Esophagus squamous epithelium (tissue), 5 donors: Measurements from ENCODE around the gene NHSL1. TPM values are rescaled to one million over a fixed set of nuclear protein-coding genes. Genes with fewer than 3 reads are reported as not detected.

Source experiments
- DNase-seq: peaks from one replicate; lab custom pipeline; 2025; lab: John Stamatoyannopoulos, UW
- H3K27ac ChIP-seq, 4 donors: fragments of 200-600 bp; sonication (generic); one replicate each; pipeline ENCODE4 v1.5.1; 2016 to 2019; ENCODE audit warnings: mild to moderate bottlenecking in 1 of 4
- H3K27me3 ChIP-seq, 4 donors: fragments of 200-600 bp; sonication (generic); 1 replicate in 3 of 4; 2 replicates in 1 of 4; pipeline versions ENCODE4 v1.5.1 to v1.6.0; 2017 to 2021; ENCODE audit warnings: antibody characterized with exemption in 1 of 4
- H3K36me3 ChIP-seq, 3 donors: fragments of 200-600 bp; sonication (generic); one replicate each; pipeline ENCODE4 v1.5.1; 2016 to 2019
- H3K4me1 ChIP-seq, 3 donors: fragments of 200-600 bp; sonication (generic); one replicate each; pipeline ENCODE4 v1.5.1; 2017 to 2019
- H3K4me3 ChIP-seq, 4 donors: fragments of 200-600 bp; sonication (generic); 1 replicate in 3 of 4; 2 replicates in 1 of 4; pipeline ENCODE4 v1.5.1; 2016 to 2019; ENCODE audit warnings: mild to moderate bottlenecking in 2 of 4, moderate library complexity in 1 of 4
- H3K9me3 ChIP-seq, 3 donors: fragments of 200-600 bp; sonication (generic); one replicate each; pipeline ENCODE4 v1.5.1; 2016 to 2019
- CTCF ChIP-seq, 6 experiments: fragments of 450-650 bp in 4 of 6; fragments of 200-600 bp in 2 of 6; sonication (generic) in 2 of 6; IDR thresholded peaks; one replicate each; pipeline ENCODE4 v1.5.1; 2016 to 2019; ENCODE audit warnings: antibody characterized with exemption in 6 of 6, mild to moderate bottlenecking in 4 of 6, moderate library complexity in 4 of 6
- POLR2A ChIP-seq, 4 donors: fragments of 450-650 bp; IDR thresholded peaks; one replicate each; pipeline ENCODE4 v1.6.1; 2017; ENCODE audit warnings: antibody characterized with exemption in 4 of 4, mild to moderate bottlenecking in 4 of 4, moderate library complexity in 3 of 4
- WGBS, 2 donors: methylation state at CpG; one replicate each; pipeline ENCODE4 v1.1.5; 2018; 5-methylcytosine and 5-hydroxymethylcytosine counted together
- intact Hi-C: fragments of 100-400 bp; cut with DNase I; formaldehyde crosslinking; loops from one replicate; pipeline ENCODE4 v1.15.0; 2022
- total RNA-seq, 4 donors: library from RNA; depleted of rRNA; stranded (reverse); fragments of >200 nt; gene quantifications; one replicate each; pipeline ENCODE4 v1.1.0, GENCODE V29; 2016
- donor health status: DM: yes; HTN: yes; CAD: no.

NHSL1 gene
- total RNA-seq, 4 donors from 2014 or later: 13.1 to 58.2 (median 32.0) TPM

GRCh38 chr6:138502546-138502945 is 3.3 kb upstream of the NHSL1 start:
- 85 to 91% methylated on average over 3 of the region's 3 CpGs for WGBS, 2 donors
- intact Hi-C loops: no loop called here

GRCh38 chr6:138500867-138501446 is 1.7 kb upstream of the NHSL1 start:
- Histone ChIP-seq H3K36me3 (no peaks in the 10 kb centered on the region), H3K27ac (no peak overlapping the region), H3K27me3 (no peaks in the 10 kb centered on the region), H3K9me3 (no peaks in the 10 kb centered on the region), H3K4me1 (peaks cover 5 to 25% (median 6%) of the 10 kb centered on the region in 3 donors), H3K4me3 (no peak overlapping the region)
- intact Hi-C loops: no loop called here
- no peak for TF ChIP-seq CTCF (IDR thresholded peaks at IDR 0.05)
- no peak for DNase-seq
- 87 to 88% methylated on average over 5 of the region's 5 CpGs for WGBS, 2 donors

More at GRCh38 chr6:138502546-138502945, 3.3 kb upstream of the NHSL1 start:
- Histone ChIP-seq H3K4me1 (peaks cover 5 to 29% (median 6%) of the 10 kb centered on the region in 3 donors), H3K9me3 (no peaks in the 10 kb centered on the region), H3K27ac (no peak overlapping the region), H3K36me3 (no peaks in the 10 kb centered on the region), H3K27me3 (no peaks in the 10 kb centered on the region), H3K4me3 (no peak overlapping the region)
- no peak for DNase-seq
- TF ChIP-seq POLR2A (IDR thresholded peaks at IDR 0.05) (no peak), CTCF (IDR thresholded peaks at IDR 0.05) (no peak)

- Histone ChIP-seq H3K4me1 (peaks cover 5 to 30% (median 6%) of the 10 kb centered on the region in 3 donors), H3K27me3 (no peaks in the 10 kb centered on the region), H3K27ac (no peak overlapping the region), H3K4me3 (no peak overlapping the region), H3K36me3 (no peaks in the 10 kb centered on the region), H3K9me3 (no peaks in the 10 kb centered on the region)
- TF ChIP-seq POLR2A (IDR thresholded peaks at IDR 0.05) (no peak), CTCF (IDR thresholded peaks at IDR 0.05) (no peak)
- intact Hi-C loops: no loop called here
- DNase-seq: no peak
- WGBS, 2 donors: 76 to 78% methylated on average over 3 of the region's 3 CpGs
Observed at GRCh38 chr6:138500045-138500665, 861 bp upstream of the NHSL1 start.

GRCh38 chr6:138498629-138499302 is 528 bp downstream of the NHSL1 start:
- Histone ChIP-seq H3K36me3 (no peaks in the 10 kb centered on the region), H3K9me3 (no peaks in the 10 kb centered on the region), H3K4me1 (peaks cover 5 to 44% (median 6%) of the 10 kb centered on the region in 3 donors), H3K4me3 (peak overlapping the region in 1 of 4 donors; percentile 30), H3K27me3 (no peaks in the 10 kb centered on the region), H3K27ac (no peak overlapping the region)
- DNase-seq: no peak
- TF ChIP-seq CTCF (IDR thresholded peaks at IDR 0.05): no peak
- no peak for TF ChIP-seq POLR2A (IDR thresholded peaks at IDR 0.05)
- 41 to 50% methylated on average over 3 of the region's 3 CpGs for WGBS, 2 donors
- intact Hi-C loops: no loop called here

- DNase-seq: no peak
- WGBS, 2 donors: 64 to 79% methylated on average over 2 of the region's 2 CpGs
- Histone ChIP-seq H3K4me3 (no peak overlapping the region), H3K27ac (no peak overlapping the region), H3K27me3 (no peaks in the 10 kb centered on the region), H3K9me3 (no peaks in the 10 kb centered on the region), H3K4me1 (peaks cover 6 to 59% (median 9%) of the 10 kb centered on the region in 3 donors), H3K36me3 (no peaks in the 10 kb centered on the region)
- intact Hi-C loops: no loop called here
- no peak for TF ChIP-seq CTCF (IDR thresholded peaks at IDR 0.05)
- no peak for TF ChIP-seq POLR2A (IDR thresholded peaks at IDR 0.05)
Observed at GRCh38 chr6:138497286-138497685, 2.0 kb downstream of the NHSL1 start.
